ENCODE measurements around the gene MGST3.
"Not testable (repeated sequence)": the region's sequence is repeated elsewhere in the genome, so short reads cannot be mapped to it uniquely, and the experiment has no call there.

The MGST3 gene

GRCh38 chr1:165644064-165644735, 13.2 kb downstream of the MGST3 start:
- FAIRE-seq (no peak), DNase-seq (ENCODE audit: insufficient read length) (no peak)
- no peak for TF ChIP-seq POLR2AphosphoS5 (IDR thresholded peaks at IDR 0.05; ENCODE audit: low read depth, low read length)
- TF ChIP-seq TAF1 (IDR thresholded peaks at IDR 0.05; ENCODE audit: borderline replicate concordance, low read depth, low read length) = no peak
- TF ChIP-seq POLR2A (IDR thresholded peaks at IDR 0.05; ENCODE audit: low read depth, low read length) = no peak

- no peak for FAIRE-seq
- DNase-seq (ENCODE audit: insufficient read length) = no peak
- TF ChIP-seq POLR2A (IDR thresholded peaks at IDR 0.05; ENCODE audit: low read depth, low read length) (no peak), POLR2AphosphoS5 (IDR thresholded peaks at IDR 0.05; ENCODE audit: low read depth, low read length) (no peak), TAF1 (IDR thresholded peaks at IDR 0.05; ENCODE audit: borderline replicate concordance, low read depth, low read length) (no peak)
Measured at GRCh38 chr1:165645654-165646366, 14.8 kb downstream of the MGST3 start.

- DNase-seq (ENCODE audit: insufficient read length) (no peak), FAIRE-seq (no peak)
- TF ChIP-seq TAF1 (IDR thresholded peaks at IDR 0.05; ENCODE audit: borderline replicate concordance, low read depth, low read length) = no peak
- TF ChIP-seq POLR2AphosphoS5 (IDR thresholded peaks at IDR 0.05; ENCODE audit: low read depth, low read length) = no peak
- TF ChIP-seq POLR2A (IDR thresholded peaks at IDR 0.05; ENCODE audit: low read depth, low read length) = no peak
Measured at GRCh38 chr1:165647517-165647916, 16.5 kb downstream of the MGST3 start.

GRCh38 chr1:165647970-165648369, 16.9 kb downstream of the MGST3 start:
- DNase-seq (ENCODE audit: insufficient read length) (no peak), FAIRE-seq (no peak)
- no peak for TF ChIP-seq POLR2AphosphoS5 (IDR thresholded peaks at IDR 0.05; ENCODE audit: low read depth, low read length)
- no peak for TF ChIP-seq POLR2A (IDR thresholded peaks at IDR 0.05; ENCODE audit: low read depth, low read length)
- no peak for TF ChIP-seq TAF1 (IDR thresholded peaks at IDR 0.05; ENCODE audit: borderline replicate concordance, low read depth, low read length)

GRCh38 chr1:165648919-165649572, 18.0 kb downstream of the MGST3 start:
- TF ChIP-seq TAF1 (IDR thresholded peaks at IDR 0.05; ENCODE audit: borderline replicate concordance, low read depth, low read length) (no peak), POLR2AphosphoS5 (IDR thresholded peaks at IDR 0.05; ENCODE audit: low read depth, low read length) (no peak), POLR2A (IDR thresholded peaks at IDR 0.05; ENCODE audit: low read depth, low read length) (no peak)
- FAIRE-seq (no peak), DNase-seq (ENCODE audit: insufficient read length) (no peak)

GRCh38 chr1:165650981-165651625, 20.1 kb downstream of the MGST3 start:
- FAIRE-seq = no peak
- no peak for TF ChIP-seq POLR2A (IDR thresholded peaks at IDR 0.05; ENCODE audit: low read depth, low read length)
- TF ChIP-seq POLR2AphosphoS5 (IDR thresholded peaks at IDR 0.05; ENCODE audit: low read depth, low read length) = no peak
- TF ChIP-seq TAF1 (IDR thresholded peaks at IDR 0.05; ENCODE audit: borderline replicate concordance, low read depth, low read length) = no peak

GRCh38 chr1:165658766-165659580, 27.9 kb downstream of the MGST3 start:
- DNase-seq (ENCODE audit: insufficient read length); FAIRE-seq: not testable (repeated sequence)

More at GRCh38 chr1:165650981-165651625, 20.1 kb downstream of the MGST3 start:
- no peak for DNase-seq (ENCODE audit: insufficient read length)

GRCh38 chr1:165659581-165659895, 28.5 kb downstream of the MGST3 start:
- FAIRE-seq = no peak
- no peak for DNase-seq (ENCODE audit: insufficient read length)
- no peak for TF ChIP-seq TAF1 (IDR thresholded peaks at IDR 0.05; ENCODE audit: borderline replicate concordance, low read depth, low read length)
- no peak for TF ChIP-seq POLR2A (IDR thresholded peaks at IDR 0.05; ENCODE audit: low read depth, low read length)
- no peak for TF ChIP-seq POLR2AphosphoS5 (IDR thresholded peaks at IDR 0.05; ENCODE audit: low read depth, low read length)

- DNase-seq (ENCODE audit: insufficient read length) (no peak), FAIRE-seq (no peak)
- no peak for TF ChIP-seq TAF1 (IDR thresholded peaks at IDR 0.05; ENCODE audit: borderline replicate concordance, low read depth, low read length)
- no peak for TF ChIP-seq POLR2A (IDR thresholded peaks at IDR 0.05; ENCODE audit: low read depth, low read length)
- TF ChIP-seq POLR2AphosphoS5 (IDR thresholded peaks at IDR 0.05; ENCODE audit: low read depth, low read length) = no peak
Measured at GRCh38 chr1:165661703-165662102, 30.7 kb downstream of the MGST3 start.

- TF ChIP-seq POLR2A (IDR thresholded peaks at IDR 0.05; ENCODE audit: low read depth, low read length) (no peak), POLR2AphosphoS5 (IDR thresholded peaks at IDR 0.05; ENCODE audit: low read depth, low read length) (no peak), TAF1 (IDR thresholded peaks at IDR 0.05; ENCODE audit: borderline replicate concordance, low read depth, low read length) (no peak)
- FAIRE-seq (no peak), DNase-seq (ENCODE audit: insufficient read length) (no peak)
Measured at GRCh38 chr1:165662186-165662585, 31.2 kb downstream of the MGST3 start.

Measured in GM12892 (cell line).